GM23338 (cell line): Measurements from ENCODE around the gene KCNQ1OT1.

Experiments used
- CREB1 ChIP-seq: fragments of 250-450 bp; sonication (Bioruptor Pico); IDR thresholded peaks from 2 replicates; pipeline ENCODE4 v1.5.0; 2020; ENCODE audit warnings: low read depth, mild to moderate bottlenecking, moderate library complexity
- EZH2 ChIP-seq: fragments of 200-600 bp; sonication (generic); IDR thresholded peaks from one replicate; pipeline ENCODE4 v1.8.0; 2017; ENCODE audit warnings: antibody characterized with exemption, mild to moderate bottlenecking, low read depth; ENCODE audit not compliant: unreplicated experiment
- EZH2phosphoT487 ChIP-seq: fragments of 200-600 bp; sonication (generic); IDR thresholded peaks from one replicate; pipeline ENCODE4 v1.8.1; 2018; ENCODE audit warnings: antibody characterized with exemption; ENCODE audit not compliant: unreplicated experiment
- JUNB ChIP-seq: IDR thresholded peaks from one replicate; pipeline ENCODE4 v1.6.1; 2016; ENCODE audit warnings: antibody characterized with exemption; ENCODE audit not compliant: unreplicated experiment
- NANOG ChIP-seq: IDR thresholded peaks from 2 replicates; pipeline ENCODE4 v1.6.1; 2016; ENCODE audit warnings: antibody characterized with exemption, borderline replicate concordance
- POLR2AphosphoS5 ChIP-seq: IDR thresholded peaks from 2 replicates; pipeline ENCODE4 v1.6.1; 2016; ENCODE audit warnings: antibody characterized with exemption, low read depth
- STAT1 ChIP-seq: IDR thresholded peaks from one replicate; pipeline ENCODE4 v1.6.1; 2016; ENCODE audit warnings: antibody characterized with exemption; ENCODE audit not compliant: unreplicated experiment
- ZNF114 ChIP-seq: fragments of 250-450 bp; sonication (Bioruptor Pico); IDR thresholded peaks from 2 replicates; pipeline ENCODE4 v1.5.0; 2020; ENCODE audit warnings: mild to moderate bottlenecking, moderate library complexity
- ZNF331 ChIP-seq: fragments of 250-450 bp; sonication (Bioruptor Pico); IDR thresholded peaks from 2 replicates; pipeline ENCODE4 v1.5.0; 2020; ENCODE audit warnings: low read depth, mild to moderate bottlenecking, moderate library complexity
- TF ChIP-seq, protein P1 (sequence below), 2 experiments: fragments of 200-600 bp in 1 of 2; sonication (generic) in 1 of 2; conservative IDR thresholded peaks; 2 replicates each; pipeline versions ENCODE4 v1.5.1 to v1.6.1; 2016 to 2017; ENCODE audit warnings: antibody characterized with exemption in 2 of 2, low read depth in 2 of 2, mild to moderate bottlenecking in 2 of 2, moderate library complexity in 1 of 2
- TF ChIP-seq, protein P2 (sequence below): IDR thresholded peaks from one replicate; pipeline ENCODE4 v1.6.1; 2018; ENCODE audit warnings: antibody characterized with exemption; ENCODE audit not compliant: unreplicated experiment
- TF ChIP-seq, protein P3 (sequence below): IDR thresholded peaks from 2 replicates; pipeline ENCODE4 v1.6.1; 2016; ENCODE audit warnings: antibody characterized with exemption
- TF ChIP-seq, protein P4 (sequence below): fragments of 250-450 bp; sonication (Bioruptor Pico); IDR thresholded peaks from 2 replicates; pipeline ENCODE4 v1.5.0; 2020; ENCODE audit warnings: mild to moderate bottlenecking, moderate library complexity

DNA sequence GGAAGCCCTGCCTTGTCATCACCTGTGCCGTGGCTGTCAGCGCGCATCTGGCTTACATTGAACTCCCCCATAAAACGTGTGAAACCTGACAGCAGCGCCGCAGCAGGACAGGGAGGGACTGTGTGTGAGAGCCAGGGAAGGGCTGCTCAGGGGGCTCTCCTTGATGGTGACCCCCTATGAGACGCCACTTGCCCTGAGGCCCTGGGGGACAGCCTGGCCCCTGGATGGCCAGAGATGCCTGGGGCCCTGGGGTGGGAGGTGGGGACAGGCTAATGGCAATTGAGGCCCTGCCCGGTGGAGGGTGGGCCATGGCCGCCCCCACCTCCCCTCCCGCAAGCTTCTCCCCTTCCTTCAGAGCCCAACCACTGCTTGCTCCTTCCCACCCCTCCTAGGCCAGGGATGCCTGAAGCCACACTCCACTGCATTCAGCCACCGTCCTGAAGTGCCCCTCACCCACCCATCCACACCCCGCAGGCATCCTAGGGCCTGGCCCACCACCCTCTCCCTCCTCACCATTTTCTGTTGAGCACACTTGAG, 35.3 kb upstream of the KCNQ1OT1 start:
- TF ChIP-seq EZH2: no peak
- TF ChIP-seq POLR2AphosphoS5: no peak
- TF ChIP-seq, protein P1, sequence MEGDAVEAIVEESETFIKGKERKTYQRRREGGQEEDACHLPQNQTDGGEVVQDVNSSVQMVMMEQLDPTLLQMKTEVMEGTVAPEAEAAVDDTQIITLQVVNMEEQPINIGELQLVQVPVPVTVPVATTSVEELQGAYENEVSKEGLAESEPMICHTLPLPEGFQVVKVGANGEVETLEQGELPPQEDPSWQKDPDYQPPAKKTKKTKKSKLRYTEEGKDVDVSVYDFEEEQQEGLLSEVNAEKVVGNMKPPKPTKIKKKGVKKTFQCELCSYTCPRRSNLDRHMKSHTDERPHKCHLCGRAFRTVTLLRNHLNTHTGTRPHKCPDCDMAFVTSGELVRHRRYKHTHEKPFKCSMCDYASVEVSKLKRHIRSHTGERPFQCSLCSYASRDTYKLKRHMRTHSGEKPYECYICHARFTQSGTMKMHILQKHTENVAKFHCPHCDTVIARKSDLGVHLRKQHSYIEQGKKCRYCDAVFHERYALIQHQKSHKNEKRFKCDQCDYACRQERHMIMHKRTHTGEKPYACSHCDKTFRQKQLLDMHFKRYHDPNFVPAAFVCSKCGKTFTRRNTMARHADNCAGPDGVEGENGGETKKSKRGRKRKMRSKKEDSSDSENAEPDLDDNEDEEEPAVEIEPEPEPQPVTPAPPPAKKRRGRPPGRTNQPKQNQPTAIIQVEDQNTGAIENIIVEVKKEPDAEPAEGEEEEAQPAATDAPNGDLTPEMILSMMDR (conservative IDR thresholded peaks at IDR 0.05; ENCODE audit: low read depth in 2 of 2): no peak
- no peak for TF ChIP-seq CREB1 (CRISPR knock-in tag)
- no peak for TF ChIP-seq EZH2phosphoT487
- TF ChIP-seq, protein P2, sequence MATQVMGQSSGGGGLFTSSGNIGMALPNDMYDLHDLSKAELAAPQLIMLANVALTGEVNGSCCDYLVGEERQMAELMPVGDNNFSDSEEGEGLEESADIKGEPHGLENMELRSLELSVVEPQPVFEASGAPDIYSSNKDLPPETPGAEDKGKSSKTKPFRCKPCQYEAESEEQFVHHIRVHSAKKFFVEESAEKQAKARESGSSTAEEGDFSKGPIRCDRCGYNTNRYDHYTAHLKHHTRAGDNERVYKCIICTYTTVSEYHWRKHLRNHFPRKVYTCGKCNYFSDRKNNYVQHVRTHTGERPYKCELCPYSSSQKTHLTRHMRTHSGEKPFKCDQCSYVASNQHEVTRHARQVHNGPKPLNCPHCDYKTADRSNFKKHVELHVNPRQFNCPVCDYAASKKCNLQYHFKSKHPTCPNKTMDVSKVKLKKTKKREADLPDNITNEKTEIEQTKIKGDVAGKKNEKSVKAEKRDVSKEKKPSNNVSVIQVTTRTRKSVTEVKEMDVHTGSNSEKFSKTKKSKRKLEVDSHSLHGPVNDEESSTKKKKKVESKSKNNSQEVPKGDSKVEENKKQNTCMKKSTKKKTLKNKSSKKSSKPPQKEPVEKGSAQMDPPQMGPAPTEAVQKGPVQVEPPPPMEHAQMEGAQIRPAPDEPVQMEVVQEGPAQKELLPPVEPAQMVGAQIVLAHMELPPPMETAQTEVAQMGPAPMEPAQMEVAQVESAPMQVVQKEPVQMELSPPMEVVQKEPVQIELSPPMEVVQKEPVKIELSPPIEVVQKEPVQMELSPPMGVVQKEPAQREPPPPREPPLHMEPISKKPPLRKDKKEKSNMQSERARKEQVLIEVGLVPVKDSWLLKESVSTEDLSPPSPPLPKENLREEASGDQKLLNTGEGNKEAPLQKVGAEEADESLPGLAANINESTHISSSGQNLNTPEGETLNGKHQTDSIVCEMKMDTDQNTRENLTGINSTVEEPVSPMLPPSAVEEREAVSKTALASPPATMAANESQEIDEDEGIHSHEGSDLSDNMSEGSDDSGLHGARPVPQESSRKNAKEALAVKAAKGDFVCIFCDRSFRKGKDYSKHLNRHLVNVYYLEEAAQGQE: no peak
- TF ChIP-seq, protein P3, sequence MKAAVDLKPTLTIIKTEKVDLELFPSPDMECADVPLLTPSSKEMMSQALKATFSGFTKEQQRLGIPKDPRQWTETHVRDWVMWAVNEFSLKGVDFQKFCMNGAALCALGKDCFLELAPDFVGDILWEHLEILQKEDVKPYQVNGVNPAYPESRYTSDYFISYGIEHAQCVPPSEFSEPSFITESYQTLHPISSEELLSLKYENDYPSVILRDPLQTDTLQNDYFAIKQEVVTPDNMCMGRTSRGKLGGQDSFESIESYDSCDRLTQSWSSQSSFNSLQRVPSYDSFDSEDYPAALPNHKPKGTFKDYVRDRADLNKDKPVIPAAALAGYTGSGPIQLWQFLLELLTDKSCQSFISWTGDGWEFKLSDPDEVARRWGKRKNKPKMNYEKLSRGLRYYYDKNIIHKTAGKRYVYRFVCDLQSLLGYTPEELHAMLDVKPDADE: no peak
- no peak for TF ChIP-seq STAT1
- TF ChIP-seq JUNB: no peak
- TF ChIP-seq, protein P4, sequence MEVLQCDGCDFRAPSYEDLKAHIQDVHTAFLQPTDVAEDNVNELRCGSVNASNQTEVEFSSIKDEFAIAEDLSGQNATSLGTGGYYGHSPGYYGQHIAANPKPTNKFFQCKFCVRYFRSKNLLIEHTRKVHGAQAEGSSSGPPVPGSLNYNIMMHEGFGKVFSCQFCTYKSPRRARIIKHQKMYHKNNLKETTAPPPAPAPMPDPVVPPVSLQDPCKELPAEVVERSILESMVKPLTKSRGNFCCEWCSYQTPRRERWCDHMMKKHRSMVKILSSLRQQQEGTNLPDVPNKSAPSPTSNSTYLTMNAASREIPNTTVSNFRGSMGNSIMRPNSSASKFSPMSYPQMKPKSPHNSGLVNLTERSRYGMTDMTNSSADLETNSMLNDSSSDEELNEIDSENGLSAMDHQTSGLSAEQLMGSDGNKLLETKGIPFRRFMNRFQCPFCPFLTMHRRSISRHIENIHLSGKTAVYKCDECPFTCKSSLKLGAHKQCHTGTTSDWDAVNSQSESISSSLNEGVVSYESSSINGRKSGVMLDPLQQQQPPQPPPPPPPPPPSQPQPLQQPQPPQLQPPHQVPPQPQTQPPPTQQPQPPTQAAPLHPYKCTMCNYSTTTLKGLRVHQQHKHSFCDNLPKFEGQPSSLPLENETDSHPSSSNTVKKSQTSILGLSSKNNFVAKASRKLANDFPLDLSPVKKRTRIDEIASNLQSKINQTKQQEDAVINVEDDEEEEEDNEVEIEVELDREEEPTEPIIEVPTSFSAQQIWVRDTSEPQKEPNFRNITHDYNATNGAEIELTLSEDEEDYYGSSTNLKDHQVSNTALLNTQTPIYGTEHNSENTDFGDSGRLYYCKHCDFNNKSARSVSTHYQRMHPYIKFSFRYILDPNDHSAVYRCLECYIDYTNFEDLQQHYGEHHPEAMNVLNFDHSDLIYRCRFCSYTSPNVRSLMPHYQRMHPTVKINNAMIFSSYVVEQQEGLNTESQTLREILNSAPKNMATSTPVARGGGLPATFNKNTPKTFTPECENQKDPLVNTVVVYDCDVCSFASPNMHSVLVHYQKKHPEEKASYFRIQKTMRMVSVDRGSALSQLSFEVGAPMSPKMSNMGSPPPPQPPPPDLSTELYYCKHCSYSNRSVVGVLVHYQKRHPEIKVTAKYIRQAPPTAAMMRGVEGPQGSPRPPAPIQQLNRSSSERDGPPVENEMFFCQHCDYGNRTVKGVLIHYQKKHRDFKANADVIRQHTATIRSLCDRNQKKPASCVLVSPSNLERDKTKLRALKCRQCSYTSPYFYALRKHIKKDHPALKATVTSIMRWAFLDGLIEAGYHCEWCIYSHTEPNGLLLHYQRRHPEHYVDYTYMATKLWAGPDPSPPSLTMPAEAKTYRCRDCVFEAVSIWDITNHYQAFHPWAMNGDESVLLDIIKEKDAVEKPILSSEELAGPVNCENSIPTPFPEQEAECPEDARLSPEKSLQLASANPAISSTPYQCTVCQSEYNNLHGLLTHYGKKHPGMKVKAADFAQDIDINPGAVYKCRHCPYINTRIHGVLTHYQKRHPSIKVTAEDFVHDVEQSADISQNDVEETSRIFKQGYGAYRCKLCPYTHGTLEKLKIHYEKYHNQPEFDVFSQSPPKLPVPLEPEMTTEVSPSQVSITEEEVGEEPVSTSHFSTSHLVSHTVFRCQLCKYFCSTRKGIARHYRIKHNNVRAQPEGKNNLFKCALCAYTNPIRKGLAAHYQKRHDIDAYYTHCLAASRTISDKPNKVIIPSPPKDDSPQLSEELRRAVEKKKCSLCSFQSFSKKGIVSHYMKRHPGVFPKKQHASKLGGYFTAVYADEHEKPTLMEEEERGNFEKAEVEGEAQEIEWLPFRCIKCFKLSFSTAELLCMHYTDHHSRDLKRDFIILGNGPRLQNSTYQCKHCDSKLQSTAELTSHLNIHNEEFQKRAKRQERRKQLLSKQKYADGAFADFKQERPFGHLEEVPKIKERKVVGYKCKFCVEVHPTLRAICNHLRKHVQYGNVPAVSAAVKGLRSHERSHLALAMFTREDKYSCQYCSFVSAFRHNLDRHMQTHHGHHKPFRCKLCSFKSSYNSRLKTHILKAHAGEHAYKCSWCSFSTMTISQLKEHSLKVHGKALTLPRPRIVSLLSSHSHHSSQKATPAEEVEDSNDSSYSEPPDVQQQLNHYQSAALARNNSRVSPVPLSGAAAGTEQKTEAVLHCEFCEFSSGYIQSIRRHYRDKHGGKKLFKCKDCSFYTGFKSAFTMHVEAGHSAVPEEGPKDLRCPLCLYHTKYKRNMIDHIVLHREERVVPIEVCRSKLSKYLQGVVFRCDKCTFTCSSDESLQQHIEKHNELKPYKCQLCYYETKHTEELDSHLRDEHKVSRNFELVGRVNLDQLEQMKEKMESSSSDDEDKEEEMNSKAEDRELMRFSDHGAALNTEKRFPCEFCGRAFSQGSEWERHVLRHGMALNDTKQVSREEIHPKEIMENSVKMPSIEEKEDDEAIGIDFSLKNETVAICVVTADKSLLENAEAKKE (CRISPR knock-in tag): no peak
- no peak for TF ChIP-seq ZNF331
- no peak for TF ChIP-seq NANOG
- no peak for TF ChIP-seq ZNF114 (CRISPR knock-in tag)
